DND-41 (cell line): Measurements from ENCODE around the gene IGFBP1.

Experiments used
- ATAC-seq: fragments of 200-7000 bp; cut with Tn5 transposase; 3 replicates; pipeline ENCODE4 v1.9.1; 2021; ENCODE audit warnings: low read depth; ENCODE audit not compliant: insufficient read depth
- DNase-seq: peaks from one replicate; pipeline ENCODE4 v3.0.0-alpha.2; 2020
- H2AFZ ChIP-seq: 2 replicates; pipeline ENCODE4 v1.6.0; 2012; ENCODE audit warnings: low read depth, low read length
- H3K27ac ChIP-seq: 2 replicates; pipeline ENCODE4 v1.5.1; 2012; ENCODE audit warnings: low read length, inconsistent platforms
- H3K27me3 ChIP-seq: fragments of 200-600 bp; sonication (generic); 2 replicates; pipeline ENCODE4 v1.6.0; 2012; ENCODE audit warnings: low read length, mild to moderate bottlenecking, inconsistent platforms; ENCODE audit not compliant: insufficient read depth, poor library complexity
- H3K36me3 ChIP-seq: 2 replicates; pipeline ENCODE4 v1.5.1; 2012; ENCODE audit warnings: low read length, inconsistent platforms; ENCODE audit not compliant: insufficient read depth
- H3K4me1 ChIP-seq: 2 replicates; pipeline ENCODE4 v1.5.1; 2012; ENCODE audit warnings: mild to moderate bottlenecking, low read length; ENCODE audit not compliant: insufficient read depth
- H3K4me2 ChIP-seq: 2 replicates; pipeline ENCODE4 v1.6.0; 2012; ENCODE audit warnings: mild to moderate bottlenecking, moderate library complexity, low read length, inconsistent platforms; ENCODE audit not compliant: insufficient read depth
- H3K4me3 ChIP-seq, 2 experiments: fragments of 200-600 bp in 1 of 2; shearing (Covaris generic) in 1 of 2; 2 replicates each; pipeline ENCODE4 v1.5.1; 2012 to 2016; ENCODE audit warnings: inconsistent platforms in 2 of 2, low read length in 2 of 2, mild to moderate bottlenecking in 2 of 2, low read depth in 1 of 2, moderate library complexity in 1 of 2
- H3K79me2 ChIP-seq: 2 replicates; pipeline ENCODE4 v1.6.0; 2012; ENCODE audit warnings: low read length, inconsistent platforms; ENCODE audit not compliant: insufficient read depth
- H3K9ac ChIP-seq: 2 replicates; pipeline ENCODE4 v1.6.0; 2012; ENCODE audit warnings: low read depth, mild to moderate bottlenecking, inconsistent platforms, low read length, moderate library complexity
- H3K9me3 ChIP-seq: 2 replicates; pipeline ENCODE4 v1.5.1; 2012; ENCODE audit warnings: low read length, moderate library complexity, mild to moderate bottlenecking, inconsistent platforms; ENCODE audit not compliant: insufficient read depth, severe bottlenecking
- H4K20me1 ChIP-seq: 2 replicates; pipeline ENCODE4 v1.6.0; 2012; ENCODE audit warnings: low read length; ENCODE audit not compliant: insufficient read depth
- EZH2 ChIP-seq: IDR thresholded peaks from 3 replicates; pipeline ENCODE4 v1.6.1; 2012; ENCODE audit warnings: borderline replicate concordance, low read depth, mild to moderate bottlenecking, moderate library complexity, low read length, inconsistent platforms; ENCODE audit not compliant: severe bottlenecking
- TF ChIP-seq, protein P1 (sequence below): IDR thresholded peaks from 2 replicates; pipeline ENCODE4 v1.5.1; 2012; ENCODE audit warnings: borderline replicate concordance, low read length, moderate library complexity, mild to moderate bottlenecking; ENCODE audit not compliant: poor library complexity, severe bottlenecking; ENCODE audit errors: extremely low read depth

IGFBP1 gene

DNA sequence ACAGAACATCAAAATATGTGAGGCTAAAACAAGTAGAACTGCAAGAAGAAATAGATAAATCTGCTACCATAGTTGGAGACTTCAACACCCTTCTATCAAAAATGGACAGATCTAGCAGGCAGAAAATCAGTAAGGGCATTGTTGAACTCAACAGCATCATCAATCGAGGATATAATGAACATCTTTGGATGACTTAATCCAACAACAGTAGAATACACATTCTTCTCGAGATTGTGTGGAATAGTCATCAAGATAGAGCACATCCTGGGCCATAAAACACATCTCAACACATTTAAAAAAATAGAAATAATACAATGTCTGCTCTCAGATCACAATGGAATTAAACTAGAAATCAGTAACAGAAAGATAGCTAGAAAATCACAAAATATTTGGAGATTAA lies 9.9 kb downstream of the IGFBP1 start:
- H3K4me1 ChIP-seq: no peaks in the 10 kb centered on the region
- no peak overlapping the region for H3K4me3 ChIP-seq
- H3K36me3 ChIP-seq: no peaks in the 10 kb centered on the region
- H3K9me3 ChIP-seq: no peaks in the 10 kb centered on the region
- H3K79me2 ChIP-seq: no peaks in the 10 kb centered on the region
- no peak overlapping the region for H3K9ac ChIP-seq
- TF ChIP-seq, protein P1, sequence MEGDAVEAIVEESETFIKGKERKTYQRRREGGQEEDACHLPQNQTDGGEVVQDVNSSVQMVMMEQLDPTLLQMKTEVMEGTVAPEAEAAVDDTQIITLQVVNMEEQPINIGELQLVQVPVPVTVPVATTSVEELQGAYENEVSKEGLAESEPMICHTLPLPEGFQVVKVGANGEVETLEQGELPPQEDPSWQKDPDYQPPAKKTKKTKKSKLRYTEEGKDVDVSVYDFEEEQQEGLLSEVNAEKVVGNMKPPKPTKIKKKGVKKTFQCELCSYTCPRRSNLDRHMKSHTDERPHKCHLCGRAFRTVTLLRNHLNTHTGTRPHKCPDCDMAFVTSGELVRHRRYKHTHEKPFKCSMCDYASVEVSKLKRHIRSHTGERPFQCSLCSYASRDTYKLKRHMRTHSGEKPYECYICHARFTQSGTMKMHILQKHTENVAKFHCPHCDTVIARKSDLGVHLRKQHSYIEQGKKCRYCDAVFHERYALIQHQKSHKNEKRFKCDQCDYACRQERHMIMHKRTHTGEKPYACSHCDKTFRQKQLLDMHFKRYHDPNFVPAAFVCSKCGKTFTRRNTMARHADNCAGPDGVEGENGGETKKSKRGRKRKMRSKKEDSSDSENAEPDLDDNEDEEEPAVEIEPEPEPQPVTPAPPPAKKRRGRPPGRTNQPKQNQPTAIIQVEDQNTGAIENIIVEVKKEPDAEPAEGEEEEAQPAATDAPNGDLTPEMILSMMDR: no peak
- no peak for TF ChIP-seq EZH2
- ATAC-seq (no peak), DNase-seq (no peak)
- no peak overlapping the region for H2AFZ ChIP-seq
- no peak overlapping the region for H3K27ac ChIP-seq
- H4K20me1 ChIP-seq: no peaks in the 10 kb centered on the region
- peaks cover 13% of the 10 kb centered on the region for H3K27me3 ChIP-seq
- H3K4me2 ChIP-seq: no peak overlapping the region

DNA sequence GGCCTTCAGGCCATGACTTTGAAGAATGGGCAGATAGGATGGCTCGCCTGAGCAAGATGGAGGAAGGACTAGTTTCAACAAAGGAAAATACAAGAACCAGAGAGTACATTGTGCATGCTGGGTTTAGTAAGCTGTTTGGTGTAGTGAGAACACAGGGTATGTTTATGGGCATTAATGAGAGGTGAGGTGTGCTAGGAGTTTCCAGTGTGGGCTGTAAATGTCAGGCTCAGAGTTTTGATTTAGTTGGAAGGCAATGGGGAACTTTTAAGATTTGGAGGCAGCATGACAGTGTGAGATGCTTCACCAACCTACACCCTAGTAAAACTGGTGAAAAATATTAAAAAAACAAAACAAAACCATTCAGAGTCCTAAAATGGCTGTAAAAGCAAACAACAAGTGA lies 13.3 kb downstream of the IGFBP1 start:
- no peak for DNase-seq
- H3K79me2 ChIP-seq: no peaks in the 10 kb centered on the region
- no peaks in the 10 kb centered on the region for H3K4me1 ChIP-seq
- H3K4me3 ChIP-seq: no peak overlapping the region
- no peak overlapping the region for H3K9ac ChIP-seq
- TF ChIP-seq, protein P1: no peak
- TF ChIP-seq EZH2: no peak
- no peak overlapping the region for H3K4me2 ChIP-seq
- H2AFZ ChIP-seq: no peak overlapping the region
- ATAC-seq: no peak
- no peaks in the 10 kb centered on the region for H4K20me1 ChIP-seq
- H3K27ac ChIP-seq: no peak overlapping the region
- H3K36me3 ChIP-seq: no peaks in the 10 kb centered on the region
- H3K27me3 ChIP-seq: peaks cover 4% of the 10 kb centered on the region
- no peaks in the 10 kb centered on the region for H3K9me3 ChIP-seq

DNA sequence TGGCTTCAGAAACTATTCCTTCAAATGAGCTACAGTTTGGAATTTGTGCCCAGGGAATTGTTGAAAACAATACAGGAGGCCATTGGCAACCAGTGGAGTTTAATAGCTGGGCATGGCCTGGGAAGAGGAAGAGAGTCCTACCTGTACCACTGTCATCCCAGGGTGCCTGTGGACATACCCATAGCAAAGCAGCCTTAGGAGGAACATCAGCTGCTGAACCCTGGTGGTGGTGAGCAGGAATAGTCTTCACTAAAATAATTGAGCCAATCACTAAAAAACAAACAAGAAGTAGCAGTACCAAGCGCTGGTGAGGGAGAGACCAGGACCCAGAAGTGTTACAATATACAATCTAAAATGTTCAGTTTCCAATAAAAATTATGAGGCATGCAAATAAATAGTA lies 14.5 kb downstream of the IGFBP1 start:
- H3K27me3 ChIP-seq: peaks cover 4% of the 10 kb centered on the region
- no peak overlapping the region for H3K27ac ChIP-seq
- no peaks in the 10 kb centered on the region for H3K79me2 ChIP-seq
- no peaks in the 10 kb centered on the region for H3K4me1 ChIP-seq
- no peaks in the 10 kb centered on the region for H3K36me3 ChIP-seq
- ATAC-seq (no peak), DNase-seq (no peak)
- TF ChIP-seq, protein P1: no peak
- TF ChIP-seq EZH2: no peak
- H3K4me3 ChIP-seq: no peak overlapping the region
- H3K9ac ChIP-seq: no peak overlapping the region
- H2AFZ ChIP-seq: no peak overlapping the region
- no peaks in the 10 kb centered on the region for H3K9me3 ChIP-seq
- H4K20me1 ChIP-seq: no peaks in the 10 kb centered on the region
- no peak overlapping the region for H3K4me2 ChIP-seq

DNA sequence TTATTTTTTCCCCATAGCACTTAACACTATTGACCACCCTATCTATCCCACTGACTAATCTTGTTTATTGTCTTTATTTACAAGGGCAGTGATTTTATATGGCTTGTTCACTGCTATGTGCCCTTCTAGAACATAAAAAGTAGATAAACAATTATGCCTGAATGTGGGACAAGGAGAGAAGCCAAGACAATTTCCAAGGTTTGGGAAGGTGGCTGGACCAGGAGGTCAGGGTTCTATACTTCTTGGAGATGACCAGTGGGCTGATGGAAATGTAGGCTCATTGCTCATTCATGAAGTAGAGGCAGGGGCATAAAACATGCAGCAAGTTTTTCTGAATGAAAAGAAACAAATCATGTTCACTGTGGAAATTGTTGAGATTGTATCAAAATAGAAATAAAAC lies 21.3 kb downstream of the IGFBP1 start:
- Histone ChIP-seq H3K36me3 (no peaks in the 10 kb centered on the region), H3K4me1 (no peaks in the 10 kb centered on the region), H3K27ac (no peak overlapping the region), H3K27me3 (no peaks in the 10 kb centered on the region), H4K20me1 (no peaks in the 10 kb centered on the region), H3K79me2 (no peaks in the 10 kb centered on the region), H3K9ac (no peak overlapping the region), H3K9me3 (no peaks in the 10 kb centered on the region), H2AFZ (no peak overlapping the region), H3K4me3 (no peak overlapping the region), H3K4me2 (no peak overlapping the region)
- DNase-seq: no peak
- no peak for ATAC-seq
- no peak for TF ChIP-seq EZH2
- TF ChIP-seq, protein P1: no peak
